ENCODE measurements around the gene SELENOO. TPM values are rescaled to one million over a fixed set of nuclear protein-coding genes. Genes with fewer than 3 reads are reported as not detected.

SELENOO gene
- total and polyA plus RNA-seq, 2 donors from 2014 or later, result 19.7 to 42.8 TPM

DNA sequence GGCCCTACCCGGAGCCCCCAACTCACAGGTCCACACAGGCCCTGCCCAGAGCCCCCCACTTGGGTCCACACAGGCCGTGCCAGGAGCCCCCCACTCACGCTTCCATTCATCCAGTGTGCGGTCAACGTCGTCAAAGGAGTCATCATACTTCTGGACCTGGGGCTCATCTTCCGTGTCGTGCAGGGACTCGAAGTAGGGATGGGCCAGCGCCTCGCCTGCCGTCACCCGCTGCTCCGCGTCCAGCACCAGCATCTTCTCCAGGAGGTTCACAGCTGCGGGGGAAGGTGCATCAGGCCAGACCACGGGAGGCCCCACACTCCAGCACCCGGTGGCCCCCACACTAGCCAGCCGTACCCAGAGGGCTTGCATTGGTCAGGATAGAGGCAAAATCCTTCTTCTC lies 54.3 kb downstream of the SELENOO start:
- Histone ChIP-seq H3K27me3 (ENCODE audit: control insufficient read depth, insufficient read depth, low read length) (no peaks in the 10 kb centered on the region), H3K36me3 (ENCODE audit: control insufficient read depth in 2 of 3, insufficient read depth in 3 of 3, low read length in 3 of 3) (no peaks in the 10 kb centered on the region), H3K4me3 (ENCODE audit: low read length in 3 of 3) (no peak overlapping the region), H3K27ac (ENCODE audit: low read depth in 2 of 2, low read length in 2 of 2) (no peak overlapping the region), H3K9ac (ENCODE audit: low read length in 3 of 3) (no peak overlapping the region), H3K9me3 (ENCODE audit: control insufficient read depth in 2 of 3, insufficient read depth in 1 of 3, low read length in 3 of 3) (no peaks in the 10 kb centered on the region), H3K4me1 (ENCODE audit: control insufficient read depth in 2 of 3, insufficient read depth in 2 of 3, low read depth in 1 of 3, low read length in 3 of 3) (peaks cover 0 to 11% (median 10%) of the 10 kb centered on the region in 3 donors)
- TF ChIP-seq CTCF (IDR thresholded peaks at IDR 0.05; ENCODE audit: borderline replicate concordance, extremely low read depth, insufficient read depth), result no peak
- peak in 1 of 5 donors; percentile 41 for DNase-seq
- intact Hi-C loops (cut with DNase I), result no loop called here
- no peak for FAIRE-seq

DNA sequence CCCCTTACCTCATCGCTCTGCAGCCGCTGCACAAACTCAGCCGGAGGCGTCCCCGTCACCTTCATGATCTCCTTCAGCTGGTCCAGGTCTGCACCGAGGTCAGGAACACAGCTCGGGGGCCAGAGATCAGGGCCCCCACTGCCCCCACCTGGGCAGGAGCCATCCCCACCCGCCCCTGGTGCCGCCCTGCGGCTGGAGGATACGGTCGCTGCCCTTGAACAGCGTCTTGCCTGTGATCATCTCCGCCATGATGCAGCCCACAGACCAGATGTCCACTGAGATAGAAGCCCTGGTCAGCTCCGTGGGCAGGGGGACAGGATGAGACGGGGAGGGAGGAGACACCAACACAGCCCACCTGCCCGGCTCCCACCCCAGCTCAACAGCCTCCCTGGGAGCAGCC lies 54.8 kb downstream of the SELENOO start:
- Histone ChIP-seq H3K36me3 (ENCODE audit: control insufficient read depth in 2 of 3, insufficient read depth in 3 of 3, low read length in 3 of 3) (no peaks in the 10 kb centered on the region), H3K9ac (ENCODE audit: low read length in 3 of 3) (no peak overlapping the region), H3K27ac (ENCODE audit: low read depth in 2 of 2, low read length in 2 of 2) (no peak overlapping the region), H3K27me3 (ENCODE audit: control insufficient read depth, insufficient read depth, low read length) (no peaks in the 10 kb centered on the region), H3K9me3 (ENCODE audit: control insufficient read depth in 2 of 3, insufficient read depth in 1 of 3, low read length in 3 of 3) (no peaks in the 10 kb centered on the region), H3K4me3 (ENCODE audit: low read length in 3 of 3) (no peak overlapping the region), H3K4me1 (ENCODE audit: control insufficient read depth in 2 of 3, insufficient read depth in 2 of 3, low read depth in 1 of 3, low read length in 3 of 3) (peaks cover 0 to 6% (median 5%) of the 10 kb centered on the region in 3 donors)
- no peak for FAIRE-seq
- intact Hi-C loops (cut with DNase I), result no loop called here
- no peak for TF ChIP-seq CTCF (IDR thresholded peaks at IDR 0.05; ENCODE audit: borderline replicate concordance, extremely low read depth, insufficient read depth)
- peak in 1 of 5 donors; percentile 34 for DNase-seq

DNA sequence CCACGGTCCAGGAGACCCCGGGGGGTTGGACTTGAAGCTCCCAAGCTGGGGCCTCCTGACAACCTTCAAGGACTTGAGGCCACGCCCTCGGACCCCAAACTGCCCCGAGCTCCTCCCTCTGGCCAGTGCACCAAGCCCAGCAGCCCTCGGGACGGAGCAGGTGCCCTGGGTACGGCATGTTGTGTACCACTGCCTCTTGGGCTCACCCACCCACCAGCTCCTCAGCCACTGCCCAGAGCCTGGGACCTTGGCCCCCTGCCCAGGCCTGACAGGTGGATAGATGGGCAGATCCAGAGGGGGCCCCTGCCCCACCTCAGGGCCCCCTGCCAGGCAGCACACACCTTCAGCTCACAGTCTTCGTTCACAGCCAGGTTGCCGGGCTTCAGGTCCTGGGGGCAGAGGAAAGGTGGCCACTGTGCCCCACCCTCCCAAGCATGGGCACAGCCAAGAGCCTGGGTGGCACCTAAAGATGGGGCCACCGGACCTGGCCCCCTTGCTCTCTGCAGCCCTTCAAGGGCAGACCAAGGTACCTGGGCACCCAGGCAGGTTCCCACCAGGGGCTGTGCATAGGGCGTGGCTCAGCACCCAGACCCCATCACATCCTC lies 55.5 kb downstream of the SELENOO start:
- Histone ChIP-seq H3K36me3 (ENCODE audit: control insufficient read depth in 2 of 3, insufficient read depth in 3 of 3, low read length in 3 of 3) (no peaks in the 10 kb centered on the region), H3K27ac (ENCODE audit: low read depth in 2 of 2, low read length in 2 of 2) (no peak overlapping the region), H3K27me3 (ENCODE audit: control insufficient read depth, insufficient read depth, low read length) (no peaks in the 10 kb centered on the region), H3K4me3 (ENCODE audit: low read length in 3 of 3) (no peak overlapping the region), H3K9me3 (ENCODE audit: control insufficient read depth in 2 of 3, insufficient read depth in 1 of 3, low read length in 3 of 3) (no peaks in the 10 kb centered on the region), H3K9ac (ENCODE audit: low read length in 3 of 3) (no peak overlapping the region), H3K4me1 (ENCODE audit: control insufficient read depth in 2 of 3, insufficient read depth in 2 of 3, low read depth in 1 of 3, low read length in 3 of 3) (peaks cover 0 to 6% (median 3%) of the 10 kb centered on the region in 3 donors)
- intact Hi-C loops (cut with DNase I), result no loop called here
- DNase-seq (no peak), FAIRE-seq (no peak)
- no peak for TF ChIP-seq CTCF (IDR thresholded peaks at IDR 0.05; ENCODE audit: borderline replicate concordance, extremely low read depth, insufficient read depth)

DNA sequence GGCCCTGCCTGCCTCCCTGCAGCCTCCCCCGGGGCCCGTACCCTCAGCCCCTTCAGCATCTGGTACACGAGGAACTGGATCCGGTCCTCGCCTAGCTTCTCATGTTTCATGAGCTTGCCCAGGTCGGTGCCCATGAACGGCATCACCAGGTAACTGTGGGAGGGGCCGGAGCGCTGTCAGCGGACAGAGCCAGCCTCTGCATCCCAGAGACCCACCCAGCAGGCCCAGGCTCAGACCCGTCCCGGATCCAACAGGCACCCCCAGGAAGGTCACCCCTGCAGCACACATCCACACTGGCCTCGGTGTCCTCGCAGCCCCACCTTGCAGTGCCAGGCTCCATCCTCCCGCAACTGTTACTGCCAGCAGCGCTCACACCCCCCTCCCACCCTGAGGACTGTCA lies 56.2 kb downstream of the SELENOO start:
- intact Hi-C loops (cut with DNase I), result no loop called here

More for the DNA sequence above, 56.2 kb downstream of the SELENOO start:
- DNase-seq, result peak in 1 of 5 donors; percentile 28
- Histone ChIP-seq H3K36me3 (ENCODE audit: control insufficient read depth in 2 of 3, insufficient read depth in 3 of 3, low read length in 3 of 3) (no peaks in the 10 kb centered on the region), H3K4me1 (ENCODE audit: control insufficient read depth in 2 of 3, insufficient read depth in 2 of 3, low read depth in 1 of 3, low read length in 3 of 3) (peaks cover 0 to 6% (median 2%) of the 10 kb centered on the region in 3 donors), H3K9me3 (ENCODE audit: control insufficient read depth in 2 of 3, insufficient read depth in 1 of 3, low read length in 3 of 3) (no peaks in the 10 kb centered on the region), H3K27ac (ENCODE audit: low read depth in 2 of 2, low read length in 2 of 2) (no peak overlapping the region), H3K27me3 (ENCODE audit: control insufficient read depth, insufficient read depth, low read length) (no peaks in the 10 kb centered on the region), H3K9ac (ENCODE audit: low read length in 3 of 3) (no peak overlapping the region), H3K4me3 (ENCODE audit: low read length in 3 of 3) (no peak overlapping the region)
- TF ChIP-seq CTCF (IDR thresholded peaks at IDR 0.05; ENCODE audit: borderline replicate concordance, extremely low read depth, insufficient read depth), result no peak
- no peak for FAIRE-seq
